Measurements from ENCODE around the gene KLHL20.
A peak's percentile ranks its signal among the peaks of the same experiment; 100 is the strongest.
"Not testable (repeated sequence)": the region's sequence is repeated elsewhere in the genome, so short reads cannot be mapped to it uniquely, and the experiment has no call there.

Gene KLHL20, protein sequence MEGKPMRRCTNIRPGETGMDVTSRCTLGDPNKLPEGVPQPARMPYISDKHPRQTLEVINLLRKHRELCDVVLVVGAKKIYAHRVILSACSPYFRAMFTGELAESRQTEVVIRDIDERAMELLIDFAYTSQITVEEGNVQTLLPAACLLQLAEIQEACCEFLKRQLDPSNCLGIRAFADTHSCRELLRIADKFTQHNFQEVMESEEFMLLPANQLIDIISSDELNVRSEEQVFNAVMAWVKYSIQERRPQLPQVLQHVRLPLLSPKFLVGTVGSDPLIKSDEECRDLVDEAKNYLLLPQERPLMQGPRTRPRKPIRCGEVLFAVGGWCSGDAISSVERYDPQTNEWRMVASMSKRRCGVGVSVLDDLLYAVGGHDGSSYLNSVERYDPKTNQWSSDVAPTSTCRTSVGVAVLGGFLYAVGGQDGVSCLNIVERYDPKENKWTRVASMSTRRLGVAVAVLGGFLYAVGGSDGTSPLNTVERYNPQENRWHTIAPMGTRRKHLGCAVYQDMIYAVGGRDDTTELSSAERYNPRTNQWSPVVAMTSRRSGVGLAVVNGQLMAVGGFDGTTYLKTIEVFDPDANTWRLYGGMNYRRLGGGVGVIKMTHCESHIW

GRCh38 chr1:173714759-173715537, at the start of gene KLHL20:
TSS of gene KLHL20 (plus strand) at chr1:173714981. CDS start at chr1:173716044, 1,063 bp downstream.
- peak; percentile 89 for DNase-seq

DNA sequence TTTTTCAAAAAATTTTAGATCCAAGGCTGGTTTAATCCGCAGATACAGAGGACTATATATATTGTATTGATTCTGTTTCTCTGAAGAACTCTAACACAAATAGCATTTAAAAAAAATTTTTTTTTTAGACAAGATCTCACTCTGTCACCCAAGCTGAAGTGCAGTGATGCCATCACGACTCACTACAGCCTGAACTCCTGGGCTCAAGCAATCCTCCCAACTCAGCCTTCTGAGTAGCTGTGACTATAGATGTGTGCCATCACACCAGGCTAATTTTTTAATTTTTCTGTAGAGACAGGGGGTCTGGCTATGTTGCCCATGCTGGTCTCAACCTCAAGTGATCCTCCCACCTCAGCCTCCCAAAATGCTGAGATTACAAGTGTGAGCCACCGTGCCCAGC, 48.1 kb upstream of the KLHL20 start:
- no peak for DNase-seq

GRCh38 chr1:173669491-173669941, 45.3 kb upstream of the KLHL20 start, which contains the start of gene ANKRD45:
TSS of gene ANKRD45 (minus strand) at chr1:173669851. CDS start at chr1:173659418, 10,433 bp downstream.
- no peak for DNase-seq

DNA sequence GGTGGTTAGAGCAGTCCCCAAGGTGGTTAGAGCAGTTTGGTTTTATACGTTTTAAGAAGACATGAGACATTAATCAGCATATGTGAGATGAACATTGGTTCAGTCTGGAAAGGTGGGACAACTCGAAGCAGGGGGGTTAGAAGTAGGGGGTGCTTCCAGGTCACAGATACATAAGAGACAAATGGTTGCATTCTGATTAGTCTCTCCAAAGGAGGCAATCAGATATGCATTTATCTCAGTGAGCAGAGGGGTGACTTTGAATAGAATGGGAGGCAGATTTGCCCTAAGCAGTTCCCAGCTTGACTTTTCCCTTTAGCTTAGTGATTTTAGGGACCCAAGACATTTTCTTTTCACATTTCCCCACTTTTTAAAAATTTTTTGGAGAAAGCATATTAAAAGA, 40.3 kb upstream of the KLHL20 start:
- DNase-seq: not testable (repeated sequence)

DNA sequence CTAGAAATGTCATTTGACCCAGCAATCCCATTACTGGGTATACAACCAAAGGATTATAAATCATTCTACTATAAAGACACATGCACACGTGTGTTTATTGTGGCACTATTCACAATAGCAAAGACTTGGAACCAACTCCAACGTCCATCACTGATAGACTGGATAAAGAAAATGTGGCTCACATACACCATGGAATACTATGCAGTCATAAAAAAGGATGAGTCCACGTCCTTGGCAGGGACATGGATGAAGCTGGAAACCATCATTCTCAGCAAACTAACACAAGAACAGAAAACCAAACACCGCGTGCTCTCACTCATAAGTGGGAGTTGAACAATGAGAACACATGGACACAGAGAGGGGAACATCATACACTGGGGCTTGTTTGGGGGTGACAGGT, 34.6 kb upstream of the KLHL20 start:
- not testable (repeated sequence) for DNase-seq

GRCh38 chr1:173682184-173682583, 32.6 kb upstream of the KLHL20 start:
- DNase-seq: no peak

GRCh38 chr1:173683838-173684237, 30.9 kb upstream of the KLHL20 start:
- not testable (repeated sequence) for DNase-seq

DNA sequence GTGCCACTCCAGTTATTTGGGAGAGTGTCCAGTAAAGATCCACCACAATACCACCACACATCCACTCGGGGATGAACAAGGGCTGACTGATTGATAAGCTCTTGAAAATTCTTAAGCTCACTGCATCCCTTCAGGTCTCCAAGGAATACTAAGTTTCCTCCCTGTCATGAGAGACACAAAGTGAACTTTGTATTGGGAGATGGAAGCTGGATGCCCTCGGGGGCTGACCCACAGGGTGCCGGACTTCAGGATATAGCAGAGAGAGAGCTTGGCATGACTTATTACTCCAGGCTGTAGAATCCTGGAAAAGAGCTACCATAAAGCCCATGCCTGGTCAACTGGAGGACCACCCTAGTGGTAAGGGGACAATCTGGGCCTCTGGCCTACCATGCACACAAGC, 29.7 kb upstream of the KLHL20 start:
- DNase-seq: not testable (repeated sequence)

DNA sequence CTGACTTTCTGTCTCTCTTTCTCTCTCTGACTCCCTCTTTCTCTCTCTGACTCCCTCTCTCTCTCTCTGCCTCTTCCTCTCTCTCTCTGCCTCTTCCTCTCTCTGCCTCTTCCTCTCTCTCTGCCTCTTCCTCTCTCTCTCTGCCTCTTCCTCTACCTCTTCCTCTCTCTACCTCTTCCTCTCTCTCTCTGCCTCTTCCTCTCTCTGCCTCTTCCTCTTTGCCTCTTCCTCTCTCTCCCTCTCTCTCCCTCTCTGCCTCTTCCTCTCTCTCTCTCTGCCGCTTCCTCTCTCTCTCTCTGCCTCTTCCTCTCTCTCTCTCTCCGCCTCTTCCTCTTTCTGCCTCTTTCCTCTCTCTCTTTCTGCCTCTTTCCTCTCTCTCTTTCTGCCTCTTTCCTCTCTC, 26.5 kb upstream of the KLHL20 start:
- DNase-seq: no peak

DNA sequence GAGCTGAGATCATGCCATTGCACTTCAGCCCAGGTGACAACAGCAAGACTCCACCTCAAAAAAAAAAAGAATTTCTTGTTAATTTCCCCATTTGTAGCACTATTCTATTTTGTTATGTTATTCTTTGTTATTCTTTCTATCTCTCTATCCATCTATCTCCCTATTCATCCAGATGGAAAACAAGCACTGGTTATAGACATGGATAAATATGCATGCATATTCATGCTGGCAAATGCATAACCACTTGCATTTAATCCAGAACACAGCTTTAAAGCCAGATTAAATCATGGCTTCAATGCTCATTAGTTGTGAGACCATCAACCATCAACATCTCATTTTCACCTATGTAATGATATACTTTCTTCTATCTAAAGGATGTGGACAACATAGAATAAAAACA, 21.5 kb upstream of the KLHL20 start:
- no peak for DNase-seq

DNA sequence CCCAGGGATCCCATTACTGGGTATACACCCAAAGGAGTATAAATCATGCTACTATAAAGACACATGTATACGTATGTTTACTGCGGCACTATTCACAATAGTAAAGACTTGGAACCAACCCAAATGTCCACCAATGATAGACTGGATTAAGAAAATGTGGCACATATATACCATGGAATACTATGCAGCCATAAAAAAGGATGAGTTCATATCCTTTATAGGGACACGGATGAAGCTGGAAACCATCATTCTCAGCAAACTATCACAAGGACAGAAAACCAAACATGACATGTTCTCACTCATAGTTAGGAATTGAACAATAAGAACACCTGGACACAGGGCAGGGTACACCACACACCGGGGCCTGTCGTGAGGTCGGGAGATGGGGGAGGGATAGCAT, 13.5 kb upstream of the KLHL20 start:
- DNase-seq: not testable (repeated sequence)

- no peak for DNase-seq
Observed at GRCh38 chr1:173702736-173703135, 12.0 kb upstream of the KLHL20 start.

DNA sequence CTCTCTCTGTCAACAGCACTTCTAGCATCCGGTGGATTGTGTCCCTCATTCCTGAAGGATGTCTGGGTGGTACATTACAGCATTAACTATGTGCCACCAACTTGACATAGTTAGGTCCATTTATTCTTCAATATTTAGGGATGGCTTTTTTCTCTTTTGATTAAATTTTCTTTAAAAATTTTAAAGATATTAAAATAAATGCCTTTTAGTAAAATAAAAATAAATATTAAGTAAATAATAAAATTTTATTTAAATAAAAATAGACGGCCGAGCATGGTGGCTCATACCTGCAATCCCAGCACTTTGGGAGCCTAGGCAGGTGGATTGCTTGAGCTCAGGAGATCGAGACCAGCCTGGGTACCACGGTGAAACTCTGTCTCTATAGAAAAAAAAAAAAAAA, 9.7 kb upstream of the KLHL20 start:
- no peak for DNase-seq

GRCh38 chr1:173708787-173709186, 6.0 kb upstream of the KLHL20 start:
- DNase-seq: no peak

DNA sequence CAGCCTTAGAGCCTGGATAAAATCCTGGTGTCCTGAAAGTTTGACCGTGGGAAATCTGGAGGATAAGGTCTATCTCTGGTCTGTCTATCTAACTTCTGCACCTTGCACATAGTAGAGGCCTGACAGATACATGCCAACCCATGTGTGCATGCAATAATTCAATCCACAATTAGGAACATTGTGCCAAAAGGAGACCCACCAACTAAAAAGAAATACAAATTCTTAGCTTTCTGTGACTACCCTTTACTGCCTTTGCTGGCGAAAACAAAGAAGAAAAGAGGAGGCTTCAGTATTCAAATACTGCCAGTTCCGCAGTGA, 381 bp upstream of the KLHL20 start:
- DNase-seq: no peak

DNA sequence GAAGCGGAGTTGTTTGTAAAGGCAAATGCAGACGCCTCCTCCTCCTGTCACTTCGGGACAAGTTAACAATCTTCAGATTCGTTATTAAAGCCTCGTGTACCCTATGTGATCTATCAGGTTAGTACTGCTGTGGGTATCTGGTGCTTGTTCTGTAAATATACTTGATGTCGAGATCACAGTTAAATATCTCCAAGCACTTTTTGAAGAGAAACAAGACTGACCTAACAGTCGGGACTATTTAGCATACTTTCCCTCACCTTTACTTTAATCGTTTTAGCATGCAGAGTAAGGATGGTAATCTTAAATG, 710 bp downstream of the KLHL20 start:
- no peak for DNase-seq

DNA sequence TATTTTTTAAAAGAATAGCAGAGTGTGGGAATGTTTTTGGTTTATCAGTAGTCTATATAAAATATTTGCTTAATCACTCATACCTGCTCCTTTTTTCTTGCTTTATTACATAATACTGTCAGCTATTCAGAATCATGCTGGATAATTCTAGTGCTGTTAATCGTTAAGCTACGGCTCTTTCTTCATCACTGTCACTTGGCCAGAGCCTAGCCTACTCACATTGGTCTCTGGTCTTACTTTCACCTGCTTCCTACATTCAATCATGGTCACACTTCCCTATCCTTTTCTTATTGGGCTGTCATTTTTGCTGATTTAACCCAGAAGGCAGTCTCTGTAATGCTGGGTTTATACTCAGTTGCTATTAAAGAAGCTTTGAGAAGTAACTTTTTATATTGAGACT, 2.5 kb downstream of the KLHL20 start:
- DNase-seq: no peak

DNA sequence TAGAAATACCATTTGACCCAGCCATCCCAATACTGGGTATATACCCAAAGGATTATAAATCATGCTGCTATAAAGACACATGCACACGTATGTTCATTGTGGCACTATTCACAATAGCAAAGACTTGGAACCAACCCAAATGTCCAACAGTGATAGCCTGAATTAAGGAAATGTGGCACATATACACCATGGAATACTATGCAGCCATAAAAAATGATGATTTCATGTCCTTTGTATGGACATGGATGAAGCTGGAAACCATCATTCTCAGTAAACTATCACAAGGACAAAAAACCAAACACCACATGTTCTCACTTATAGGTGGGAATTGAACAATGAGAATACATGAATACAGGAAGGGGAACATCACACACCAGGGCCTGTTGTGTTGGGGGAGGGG, 16.6 kb downstream of the KLHL20 start:
- DNase-seq: not testable (repeated sequence)

- no peak for DNase-seq
Observed at GRCh38 chr1:173733912-173734311, 19.1 kb downstream of the KLHL20 start.

GRCh38 chr1:173736104-173736503, 21.3 kb downstream of the KLHL20 start:
- DNase-seq: not testable (repeated sequence)

DNA sequence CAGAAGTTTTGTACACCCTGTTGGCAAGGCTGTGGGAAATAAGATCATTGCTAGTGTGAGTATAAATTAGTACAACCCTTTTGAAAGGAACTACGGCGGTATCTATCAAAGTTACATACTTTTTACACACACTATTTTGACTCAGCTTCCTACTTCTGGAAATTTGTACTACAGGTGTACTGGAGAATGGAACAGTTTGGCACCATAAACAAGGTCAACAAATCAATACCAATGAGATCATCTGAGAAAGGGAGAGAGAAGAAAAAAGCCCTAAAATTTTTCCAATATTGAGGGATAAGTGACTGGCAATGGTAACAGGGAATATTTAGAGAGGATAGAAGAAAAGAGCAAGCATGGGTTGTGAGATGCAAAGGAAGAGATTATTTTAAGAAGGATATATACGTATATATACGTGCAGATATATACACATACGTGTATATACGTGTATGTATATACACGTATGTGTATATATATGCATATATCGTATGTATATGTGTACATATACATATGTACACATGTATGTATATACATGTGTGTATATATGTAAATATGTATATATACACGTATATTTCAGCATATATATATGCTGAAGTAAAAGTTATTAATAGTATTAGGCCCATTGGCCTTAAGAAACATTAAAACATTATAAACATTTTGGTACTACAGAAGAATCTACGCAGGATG, 27.6 kb downstream of the KLHL20 start:
- DNase-seq: no peak

- no peak for DNase-seq
Observed at GRCh38 chr1:173744651-173745050, 29.9 kb downstream of the KLHL20 start.

DNA sequence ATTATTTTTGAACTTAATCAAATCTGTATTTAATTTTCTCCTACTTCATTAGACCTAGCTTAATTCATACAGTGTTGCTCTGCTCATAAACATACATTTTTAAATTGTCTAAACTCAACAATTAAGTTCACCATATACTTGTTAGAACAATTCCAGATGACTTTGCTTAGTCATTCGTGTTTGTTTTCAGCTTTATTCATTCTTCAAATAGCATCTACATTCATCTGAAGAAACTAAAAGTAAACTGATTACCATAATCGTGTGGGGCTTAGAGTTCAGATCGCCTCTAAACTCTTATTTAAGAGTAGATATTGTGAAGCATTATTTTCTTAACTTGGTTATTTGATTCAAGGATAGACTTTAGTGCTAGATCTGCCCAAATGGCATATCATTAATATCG, 34.4 kb downstream of the KLHL20 start:
- DNase-seq: no peak

All from SIG-M5 (cell line).